AG04449 (cell line): ENCODE results near the gene S100A8.

Source experiments
- CTCF ChIA-PET: fragments of 350-600 bp; formaldehyde crosslinking; extraction: SDS; loops from one replicate; lab custom pipeline; 2021; ENCODE audit warnings: antibody characterized with exemption; lab: Yijun Ruan, JAX
- POLR2A ChIA-PET: fragments of 400-600, 350-600 bp; formaldehyde crosslinking; extraction: SDS; loops from one replicate; lab custom pipeline; 2020; ENCODE audit warnings: antibody characterized with exemption, inconsistent platforms; lab: Yijun Ruan, JAX
- DNase-seq: peaks from one replicate; pipeline ENCODE4 v3.0.0-alpha.2; 2010; ENCODE audit warnings: low read depth, low spot score
- H3K4me3 ChIP-seq: 2 replicates; pipeline ENCODE4 v1.5.1; 2011; ENCODE audit warnings: low read depth, mild to moderate bottlenecking, control low read depth, low read length
- CTCF ChIP-seq: IDR thresholded peaks from one replicate; pipeline ENCODE4 v1.5.1; 2011; ENCODE audit warnings: mild to moderate bottlenecking, moderate library complexity, low read length, control low read depth, inconsistent platforms; ENCODE audit not compliant: insufficient read depth; ENCODE audit errors: missing control alignments

Gene S100A8

GRCh38 chr1:153390938-153391710 lies at the start of gene S100A8:
S100A8 (minus strand) TSS chr1:153391073; CDS start chr1:153390535, 538 bp downstream.
- TF ChIP-seq CTCF = no peak
- DNase-seq = no peak
- no peak within 1 kb of the TSS for H3K4me3 ChIP-seq
- POLR2A ChIA-PET = no interaction called here
- CTCF ChIA-PET = interaction anchor here (1.0 kb wide), 1 partner anchor 103 kb away, joined by 3 read pairs; no protein-coding TSS in a partner anchor

DNA sequence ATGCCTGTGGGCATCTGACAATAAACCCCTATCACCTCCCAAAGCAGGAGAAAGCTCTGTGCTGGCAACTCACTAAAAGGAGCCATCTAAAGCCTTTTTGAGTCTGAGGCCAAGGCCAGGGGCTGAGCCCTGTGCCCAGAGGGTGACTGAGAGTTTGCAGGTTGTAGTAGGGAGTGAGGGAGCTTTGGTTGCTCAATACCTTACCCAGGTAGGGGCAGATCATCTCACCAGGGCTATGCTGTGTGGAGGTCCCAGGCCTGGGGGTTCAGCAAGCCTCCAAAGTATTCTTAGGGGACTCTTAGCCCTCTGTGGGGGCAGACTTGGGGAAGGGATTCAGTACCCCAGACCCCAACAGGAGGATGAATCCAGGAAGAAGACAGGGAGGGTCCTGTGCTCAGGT lies 48.4 kb upstream of the S100A8 start:
- no peak overlapping the region for H3K4me3 ChIP-seq
- TF ChIP-seq CTCF = no peak
- ChIA-PET POLR2A (no interaction called here), CTCF (no interaction called here)
- DNase-seq = no peak

GRCh38 chr1:153438599-153438998 lies 47.7 kb upstream of the S100A8 start:
- ChIA-PET CTCF (no interaction called here), POLR2A (no interaction called here)
- H3K4me3 ChIP-seq = no peak overlapping the region
- no peak for TF ChIP-seq CTCF
- no peak for DNase-seq

DNA sequence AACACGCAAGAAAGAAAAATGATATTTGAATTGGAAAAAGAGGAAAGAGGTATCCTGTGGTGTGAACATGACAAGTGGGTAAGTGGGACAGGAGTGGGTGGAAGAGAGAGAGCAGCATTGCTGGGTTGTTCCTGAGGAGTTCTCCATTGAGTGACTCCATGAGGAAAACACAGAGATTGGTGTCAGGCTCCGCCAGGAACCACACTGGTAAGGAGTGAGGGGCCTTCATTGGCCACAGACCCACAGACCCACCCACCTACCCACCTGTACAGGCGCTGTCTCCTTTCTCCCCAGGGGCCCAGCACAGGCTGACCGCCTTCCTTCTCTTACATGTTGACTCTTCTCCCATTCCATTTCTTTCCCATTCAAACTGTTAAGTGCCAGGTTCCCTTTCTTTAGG lies 46.4 kb upstream of the S100A8 start:
- ChIA-PET POLR2A (no interaction called here), CTCF (no interaction called here)
- no peak for DNase-seq
- no peak for TF ChIP-seq CTCF
- no peak overlapping the region for H3K4me3 ChIP-seq

- DNase-seq = no peak
- ChIA-PET CTCF (interaction anchor here (1.6 kb wide), 1 partner anchor 31 kb away, joined by 4 read pairs; no protein-coding TSS in a partner anchor), POLR2A (no interaction called here)
- no peak overlapping the region for H3K4me3 ChIP-seq
- no peak for TF ChIP-seq CTCF
These were observed 44.0 kb upstream of the S100A8 start for GRCh38 chr1:153434746-153435455.
